ENCODE measurements around the gene AP1B1.
A peak's percentile ranks its signal among the peaks of the same experiment; 100 is the strongest.
"Not testable (repeated sequence)": the region's sequence is repeated elsewhere in the genome, so short reads cannot be mapped to it uniquely, and the experiment has no call there.

AP1B1 gene

DNA sequence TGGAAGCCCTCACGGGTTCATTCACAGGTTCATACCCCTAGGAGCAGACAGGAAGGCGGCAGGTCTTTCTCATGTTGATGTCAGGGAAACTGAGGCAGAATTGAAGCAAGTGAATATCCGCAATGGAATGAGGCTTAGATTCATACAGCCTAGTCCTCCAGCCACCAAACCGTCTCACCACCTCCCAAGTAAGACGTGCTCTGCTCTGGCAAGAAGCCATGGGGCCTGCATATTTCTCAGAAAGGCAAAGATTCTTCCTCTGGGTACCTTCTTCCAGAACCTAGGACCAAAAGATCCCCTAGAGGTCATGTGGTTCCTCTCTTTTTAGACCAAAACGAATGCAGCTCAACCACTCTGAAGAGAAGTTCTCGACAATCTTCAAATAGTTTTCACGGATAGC is 1.7 kb downstream of the AP1B1 start:
- DNase-seq: no peak

DNA sequence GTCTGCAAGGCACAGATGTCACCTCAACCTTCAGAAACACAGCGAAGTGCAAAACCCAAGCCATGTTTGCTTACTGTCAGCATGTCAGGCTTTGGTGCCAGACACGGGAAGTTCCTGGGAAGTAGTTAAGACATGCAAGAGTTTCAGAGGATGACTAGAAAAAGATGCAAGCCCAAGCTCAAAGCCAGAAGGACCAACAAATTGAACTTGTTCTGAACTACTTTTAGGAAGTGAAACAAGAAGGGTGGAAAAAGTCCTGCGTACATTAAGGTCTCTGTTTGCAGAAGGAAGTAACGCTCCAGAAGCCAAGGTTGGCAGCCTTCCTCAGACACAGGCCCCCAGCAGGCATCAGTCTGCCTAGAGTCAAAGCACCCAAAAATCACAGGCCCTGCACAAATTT is 2.6 kb downstream of the AP1B1 start:
- DNase-seq: no peak

DNA sequence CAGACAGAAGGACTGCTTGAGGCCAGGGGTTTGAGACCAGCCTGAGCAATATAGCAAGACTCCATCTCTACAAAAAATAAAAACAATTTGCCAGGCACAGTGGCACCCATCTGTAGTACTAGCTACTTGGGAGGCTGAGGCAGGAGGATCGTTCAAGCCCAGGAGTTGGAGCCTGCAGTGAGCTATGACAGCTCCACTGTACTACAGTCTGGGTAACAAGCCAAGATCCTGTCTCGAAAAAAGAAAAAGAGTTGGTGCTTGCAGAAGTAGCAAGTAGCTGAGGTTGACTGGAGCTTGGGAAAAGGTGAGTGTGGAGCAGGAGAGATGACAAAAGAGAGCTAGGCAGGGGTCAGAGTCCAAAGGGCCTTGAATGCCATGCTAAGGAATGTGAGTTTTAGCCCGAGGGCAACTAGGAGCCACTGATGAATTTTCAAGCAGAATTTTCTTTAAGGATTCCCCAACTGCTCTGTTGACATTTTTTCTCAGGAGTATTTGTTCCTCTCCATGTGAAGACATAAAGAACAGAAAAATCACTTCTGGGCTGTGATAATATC is 3.1 kb downstream of the AP1B1 start:
- DNase-seq: no peak

GRCh38 chr22:29383740-29384139 is 4.6 kb downstream of the AP1B1 start:
- DNase-seq: no peak

- DNase-seq: no peak
These were observed 5.6 kb downstream of the AP1B1 start for GRCh38 chr22:29382580-29383302.

GRCh38 chr22:29380856-29381255 is 7.5 kb downstream of the AP1B1 start:
- no peak for DNase-seq

DNA sequence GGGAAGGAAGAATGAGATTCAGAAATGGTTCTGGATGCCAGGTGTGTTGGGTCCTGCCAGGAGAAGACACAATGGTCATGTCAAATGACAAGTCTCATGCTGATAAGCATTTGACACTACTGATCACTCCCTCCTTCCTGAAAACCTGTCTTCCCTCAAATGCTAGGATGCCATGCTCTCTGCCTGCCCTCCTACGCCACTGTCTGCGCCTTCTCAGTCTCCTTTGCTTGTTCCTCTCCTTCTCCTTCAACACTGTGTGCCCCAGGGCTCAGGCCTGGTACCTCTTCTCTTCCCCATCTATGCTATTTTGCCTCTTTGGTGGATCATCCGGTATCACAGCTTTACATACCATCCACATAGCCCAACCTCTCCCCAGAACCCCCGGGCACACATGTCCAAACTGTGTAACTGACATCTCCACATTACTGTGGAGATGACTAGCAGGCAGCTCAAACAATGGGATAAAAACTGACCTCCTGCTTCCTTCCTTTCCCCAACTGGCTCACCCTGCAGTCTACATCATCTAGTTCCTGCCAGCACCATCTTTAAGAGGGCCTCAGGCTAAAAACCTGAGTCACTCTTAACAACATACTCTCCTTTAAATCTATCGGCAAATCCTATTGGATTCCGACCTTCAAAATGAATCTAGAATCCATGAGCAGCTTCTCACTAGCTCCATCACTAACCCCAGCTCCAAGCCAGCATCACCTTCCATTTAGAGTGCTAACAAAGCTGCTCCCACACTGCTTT is 8.2 kb downstream of the AP1B1 start:
- no peak for DNase-seq

DNA sequence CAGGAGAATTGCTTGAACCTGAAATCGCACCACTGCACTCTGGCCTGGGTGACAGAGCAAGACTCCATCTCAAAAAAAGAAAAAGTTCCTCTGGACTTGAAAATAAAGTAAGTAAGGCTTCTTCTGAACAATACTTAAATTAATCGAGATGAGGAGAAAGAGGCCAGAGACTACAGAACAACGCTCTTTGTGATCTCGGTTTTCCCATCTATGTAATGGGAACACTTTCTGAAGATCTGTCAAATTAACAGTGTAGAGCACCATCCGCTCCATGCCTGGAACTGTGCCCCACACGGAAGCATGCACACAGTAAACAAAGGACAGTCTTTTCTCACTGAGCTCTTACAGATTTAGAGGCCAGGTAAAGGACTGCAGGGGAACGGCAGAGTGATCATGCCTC is 9.1 kb downstream of the AP1B1 start:
- DNase-seq: no peak

GRCh38 chr22:29377979-29378378 is 10.4 kb downstream of the AP1B1 start:
- DNase-seq: peak; percentile 32

- DNase-seq: not testable (repeated sequence)
These were observed 11.7 kb downstream of the AP1B1 start for GRCh38 chr22:29376705-29377104.

GRCh38 chr22:29375398-29376076 is 12.8 kb downstream of the AP1B1 start:
- peak; percentile 65 for DNase-seq

DNA sequence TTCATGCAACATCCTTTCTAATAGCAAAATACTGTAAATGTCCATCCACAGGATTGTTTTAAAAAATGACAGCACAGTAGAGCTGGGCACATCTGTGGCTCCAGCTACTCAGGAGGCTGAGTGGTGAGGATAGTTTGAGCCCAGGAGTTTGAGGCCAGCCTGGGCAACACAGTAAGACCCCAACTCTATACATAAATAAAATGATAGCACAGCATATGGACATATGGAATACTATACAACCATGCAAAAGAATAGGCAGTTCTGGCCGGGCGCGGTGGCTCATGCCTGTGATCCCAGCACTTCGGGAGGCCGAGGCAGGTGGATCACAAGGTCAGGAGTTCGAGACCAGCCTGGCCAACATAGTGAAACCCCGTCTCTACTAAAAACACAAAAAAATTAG is 13.6 kb downstream of the AP1B1 start:
- not testable (repeated sequence) for DNase-seq

DNA sequence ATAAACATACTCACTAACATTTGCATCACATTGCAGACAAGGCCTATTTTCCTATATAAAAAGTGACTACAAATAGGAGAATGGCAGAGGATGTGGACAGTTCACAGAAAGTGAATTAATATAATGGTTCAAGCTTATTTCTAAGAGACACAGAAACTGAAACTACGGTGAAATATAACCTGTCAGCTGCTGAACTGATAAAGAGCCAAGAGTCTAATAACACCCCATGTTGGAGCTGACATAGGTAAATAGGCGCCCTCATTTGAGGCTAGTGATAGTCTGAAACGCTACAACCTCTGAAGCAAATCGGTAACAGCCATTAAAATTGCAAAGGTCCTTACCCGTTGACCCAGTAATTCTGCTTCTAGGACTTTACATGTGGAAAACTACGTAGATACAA is 14.0 kb downstream of the AP1B1 start:
- DNase-seq: no peak

DNA sequence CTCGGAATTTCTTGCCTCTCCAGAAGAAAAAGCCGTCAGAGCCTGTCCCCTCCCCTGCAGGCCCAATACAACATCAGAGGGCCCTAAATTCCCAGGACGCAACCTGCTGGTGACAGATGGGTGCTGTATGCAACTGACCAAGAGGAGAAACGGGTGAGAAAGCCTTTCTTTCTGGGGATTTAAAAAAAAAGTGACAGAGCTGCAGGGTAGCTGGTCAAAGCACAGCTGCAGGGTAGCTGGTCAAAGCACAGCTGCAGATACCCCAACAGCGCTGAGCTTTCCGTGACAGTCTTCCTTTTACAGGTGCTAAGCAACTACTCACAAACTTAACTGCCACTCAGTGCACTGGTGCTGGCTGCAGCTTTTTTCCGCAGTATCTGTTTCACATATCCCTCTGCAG is 17.8 kb downstream of the AP1B1 start:
- DNase-seq: no peak

DNA sequence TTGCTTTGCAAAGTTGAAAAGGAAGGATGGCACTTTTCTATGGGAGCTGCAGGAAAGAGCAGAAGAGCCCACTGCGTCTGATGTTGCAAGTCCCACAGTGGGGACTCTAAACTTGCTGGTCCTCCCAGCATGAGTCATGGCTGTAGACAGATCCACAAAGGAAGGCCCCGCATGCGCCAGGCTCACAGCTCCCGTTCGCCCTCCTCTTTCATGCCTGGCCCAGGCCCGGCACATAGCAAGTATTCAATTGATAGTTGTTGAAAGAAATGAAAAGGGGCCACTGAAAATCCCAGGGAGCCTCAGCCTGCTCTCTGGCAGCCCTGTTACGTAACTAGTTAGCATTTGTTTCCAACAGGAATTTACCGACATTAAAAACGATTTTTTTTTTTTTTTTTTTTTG is 18.9 kb downstream of the AP1B1 start:
- no peak for DNase-seq

DNA sequence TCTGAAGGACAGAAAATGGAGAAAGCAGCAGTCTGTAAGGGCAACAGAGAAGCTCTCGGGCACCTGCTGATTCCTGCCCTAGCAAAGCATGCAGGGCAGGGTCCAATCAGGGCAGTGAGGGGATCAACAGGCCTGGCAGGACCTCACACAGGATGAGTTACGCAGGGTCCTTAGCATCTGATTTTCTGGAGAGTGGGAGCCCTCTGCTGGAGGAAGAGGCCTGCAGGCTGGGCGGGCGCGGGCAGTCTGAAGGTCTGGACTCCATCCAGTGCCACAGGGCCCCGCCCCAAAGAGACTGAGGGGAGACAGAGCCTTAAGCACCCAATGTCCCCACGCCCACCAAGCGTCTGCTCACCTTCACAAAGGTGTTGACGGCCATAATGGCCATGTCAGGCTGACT is 28.9 kb downstream of the AP1B1 start:
- no peak for DNase-seq

- DNase-seq: not testable (repeated sequence)
These were observed 31.0 kb downstream of the AP1B1 start for GRCh38 chr22:29357193-29357890.

- no peak for DNase-seq
These were observed 34.5 kb downstream of the AP1B1 start for GRCh38 chr22:29353860-29354259.

- DNase-seq: no peak
These were observed 35.1 kb downstream of the AP1B1 start for GRCh38 chr22:29353286-29353685.

DNA sequence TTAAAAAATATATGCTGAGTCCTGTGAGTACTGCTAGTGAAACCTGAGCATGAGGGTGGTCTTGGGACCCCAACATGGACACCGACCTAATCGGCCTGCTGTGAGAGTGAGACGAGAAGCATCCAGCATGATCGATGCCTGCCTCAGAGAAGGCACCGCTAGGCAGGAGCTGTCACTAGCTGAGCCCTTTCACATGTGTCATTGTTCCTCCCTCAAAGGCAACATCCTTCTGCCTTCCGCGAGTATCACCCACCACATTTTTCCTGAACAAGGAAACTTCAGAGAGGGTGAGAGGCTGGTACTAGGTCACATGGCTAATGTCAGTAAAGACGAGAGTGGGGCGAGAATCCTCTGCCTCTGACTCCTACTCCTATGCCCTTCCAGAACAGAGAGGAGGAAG is 35.6 kb downstream of the AP1B1 start:
- no peak for DNase-seq

GRCh38 chr22:29351891-29352290 is 36.5 kb downstream of the AP1B1 start:
- no peak for DNase-seq

- no peak for DNase-seq
These were observed 37.3 kb downstream of the AP1B1 start for GRCh38 chr22:29351042-29351441.

DNA sequence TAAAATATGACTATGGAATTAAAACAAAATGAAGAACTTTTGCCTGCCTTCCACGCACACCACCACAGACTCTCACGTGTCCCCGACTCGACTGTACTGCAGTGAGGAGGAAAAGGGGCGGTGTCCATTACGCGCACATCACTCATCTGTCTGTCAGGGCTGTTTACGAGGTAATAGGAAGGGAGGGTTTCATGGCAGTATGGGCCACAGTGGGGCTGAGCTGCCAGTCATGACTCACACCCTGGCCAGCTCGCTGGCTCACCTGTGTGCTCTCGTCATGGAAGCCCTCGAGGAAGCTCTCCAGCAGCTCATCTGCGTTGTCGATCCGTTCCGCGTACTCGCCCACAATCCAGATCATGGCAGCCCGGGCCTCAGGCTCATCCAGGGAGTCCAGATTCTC is 39.4 kb downstream of the AP1B1 start:
- no peak for DNase-seq
